Coronary artery (tissue), 2 donors: ENCODE results near the gene ST3GAL4.

Source experiments
- DNase-seq: peaks from one replicate; pipeline ENCODE4 v3.0.0-alpha.2; 2017; ENCODE audit warnings: low spot score
- H3K27ac ChIP-seq, 2 donors: fragments of 200-600 bp; sonication (generic); one replicate each; pipeline ENCODE4 v1.5.1; 2016 to 2019
- H3K4me3 ChIP-seq: fragments of 200-600 bp; sonication (generic); 2 replicates; pipeline ENCODE4 v1.5.1; 2016; ENCODE audit warnings: mild to moderate bottlenecking, moderate library complexity
- CTCF ChIP-seq: fragments of 200-600 bp; sonication (generic); IDR thresholded peaks from one replicate; pipeline ENCODE4 v1.5.1; 2019; ENCODE audit warnings: antibody characterized with exemption

Gene ST3GAL4

GRCh38 chr11:126433989-126434949 is 78.8 kb downstream of the ST3GAL4 start:
- H3K4me3 ChIP-seq: no peak overlapping the region
- H3K27ac ChIP-seq: peak overlapping the region in 1 of 2 donors; percentile 1
- no peak for TF ChIP-seq CTCF
- DNase-seq: no peak

DNA sequence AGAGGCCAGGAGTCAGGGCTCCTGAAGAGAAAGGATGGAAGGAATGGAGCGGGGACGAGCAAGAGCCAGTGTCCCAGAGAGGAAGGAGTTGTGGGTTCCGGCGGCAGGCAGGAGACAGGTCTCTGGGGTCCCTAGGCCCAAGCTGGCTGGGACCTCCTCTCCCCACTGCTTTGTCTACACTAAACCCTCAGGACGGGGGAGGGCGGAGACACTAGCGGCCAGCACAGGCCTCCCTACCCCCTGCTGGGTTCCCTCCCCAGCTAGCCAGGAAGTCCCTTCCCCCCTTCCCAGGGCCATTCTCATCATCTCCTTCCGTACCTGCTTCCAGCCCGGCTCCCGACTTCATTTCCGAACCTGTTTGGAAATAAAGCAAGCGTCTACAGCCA is 79.5 kb downstream of the ST3GAL4 start:
- H3K4me3 ChIP-seq: no peak overlapping the region
- no peak overlapping the region for H3K27ac ChIP-seq
- no peak for DNase-seq
- no peak for TF ChIP-seq CTCF

- no peak for DNase-seq
- Histone ChIP-seq H3K27ac (no peak overlapping the region), H3K4me3 (no peak overlapping the region)
- no peak for TF ChIP-seq CTCF
Measured at GRCh38 chr11:126436209-126436755, 80.8 kb downstream of the ST3GAL4 start.

- Histone ChIP-seq H3K27ac (no peak overlapping the region), H3K4me3 (no peak overlapping the region)
- no peak for DNase-seq
- no peak for TF ChIP-seq CTCF
Measured at GRCh38 chr11:126437731-126438130, 82.2 kb downstream of the ST3GAL4 start.

- TF ChIP-seq CTCF: no peak
- Histone ChIP-seq H3K27ac (no peak overlapping the region), H3K4me3 (no peak overlapping the region)
- no peak for DNase-seq
Measured at GRCh38 chr11:126438272-126438671, 82.8 kb downstream of the ST3GAL4 start.

DNA sequence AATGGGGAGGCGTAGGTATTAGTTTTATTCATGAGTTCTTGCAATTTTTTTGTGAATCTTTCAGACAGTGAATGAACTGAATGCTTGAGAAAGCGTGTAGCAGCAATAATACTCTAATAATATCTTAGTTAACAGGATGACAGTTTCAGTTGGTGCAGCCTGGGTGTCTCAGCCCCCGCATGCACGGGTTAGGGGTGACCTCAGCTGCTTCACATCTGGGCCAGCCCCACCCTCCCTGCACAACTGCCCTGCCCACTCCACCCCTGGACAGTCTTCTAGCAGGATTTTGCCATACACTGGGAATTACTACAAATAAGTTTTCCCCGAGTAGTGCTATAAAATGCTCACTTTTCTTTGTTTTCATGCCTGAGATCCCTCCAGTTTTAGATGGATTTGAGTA is 83.2 kb downstream of the ST3GAL4 start:
- TF ChIP-seq CTCF: no peak
- Histone ChIP-seq H3K27ac (no peak overlapping the region), H3K4me3 (no peak overlapping the region)
- no peak for DNase-seq

- no peak for TF ChIP-seq CTCF
- no peak overlapping the region for H3K4me3 ChIP-seq
- DNase-seq: no peak
- no peak overlapping the region for H3K27ac ChIP-seq
Measured at GRCh38 chr11:126440276-126440675, 84.8 kb downstream of the ST3GAL4 start.
